Neural cell (in vitro differentiated cells): ENCODE data around the gene TMEM132C. TPM values are rescaled to one million over a fixed set of nuclear protein-coding genes. Genes with fewer than 3 reads are reported as not detected.

Experiments
- H2AFZ ChIP-seq: fragments of 200-600, 300-800 bp; sonication (generic), shearing (Covaris generic); 2 replicates; pipeline ENCODE4 v1.6.0; 2014; ENCODE audit warnings: low read depth, mild to moderate bottlenecking, antibody characterized with exemption, low read length, moderate library complexity
- H3F3A ChIP-seq: fragments of 200-600 bp; shearing (Covaris generic); 2 replicates; pipeline ENCODE4 v1.6.1; 2016; ENCODE audit warnings: mild to moderate bottlenecking, moderate library complexity, mixed read lengths, antibody characterized with exemption, low read length; ENCODE audit not compliant: insufficient read depth, poor library complexity, severe bottlenecking
- H3K27ac ChIP-seq: fragments of 200-600, 300-800 bp; sonication (generic), shearing (Covaris generic); 2 replicates; pipeline ENCODE4 v1.5.1; 2014; ENCODE audit warnings: mild to moderate bottlenecking, low read length, moderate library complexity
- H3K27me3 ChIP-seq: fragments of 300-800, 200-600 bp; sonication (generic), shearing (Covaris generic); 2 replicates; pipeline ENCODE4 v1.6.0; 2014; ENCODE audit warnings: mild to moderate bottlenecking, low read depth, low read length, moderate library complexity; ENCODE audit not compliant: insufficient read depth
- H3K36me3 ChIP-seq: fragments of 300-800, 200-600 bp; sonication (generic), shearing (Covaris generic); 2 replicates; pipeline ENCODE4 v1.5.1; 2014; ENCODE audit warnings: mild to moderate bottlenecking, antibody characterized with exemption, low read length, moderate library complexity; ENCODE audit not compliant: insufficient read depth
- H3K4me2 ChIP-seq: fragments of 300-800, 200-600 bp; sonication (generic), shearing (Covaris generic); 2 replicates; pipeline ENCODE4 v1.6.0; 2014; ENCODE audit warnings: mild to moderate bottlenecking, low read length
- H3K4me3 ChIP-seq: fragments of 300-800, 200-600 bp; sonication (generic), shearing (Covaris generic); 2 replicates; pipeline ENCODE4 v1.5.1; 2014; ENCODE audit warnings: mild to moderate bottlenecking, low read length, moderate library complexity
- H3K79me2 ChIP-seq: fragments of 200-600 bp; shearing (Covaris generic); replicated peaks from 2 replicates; pipeline ENCODE4 v1.6.0; 2014; ENCODE audit warnings: mild to moderate bottlenecking, low read length, moderate library complexity; ENCODE audit not compliant: insufficient read depth
- H3K9ac ChIP-seq: fragments of 300-800, 200-600 bp; sonication (generic), shearing (Covaris generic); 2 replicates; pipeline ENCODE4 v1.6.1; 2016; ENCODE audit warnings: mild to moderate bottlenecking, low read length, mixed read lengths
- H3K9me2 ChIP-seq: fragments of 200-600 bp; shearing (Covaris generic); 2 replicates; pipeline ENCODE4 v1.6.1; 2016; ENCODE audit warnings: mild to moderate bottlenecking, low read length, mixed read lengths; ENCODE audit not compliant: insufficient read depth
- H3K9me3 ChIP-seq: fragments of 200-600, 300-800 bp; sonication (generic), shearing (Covaris generic); 2 replicates; pipeline ENCODE4 v1.6.1; 2016; ENCODE audit warnings: mild to moderate bottlenecking, mixed run types, low read length, moderate library complexity, mixed read lengths
- H4K20me1 ChIP-seq: fragments of 200-600 bp; shearing (Covaris generic); 2 replicates; pipeline ENCODE4 v1.6.1; 2016; ENCODE audit warnings: mild to moderate bottlenecking, mixed run types; ENCODE audit not compliant: insufficient read depth
- EP300 ChIP-seq: fragments of 450-650 bp; conservative IDR thresholded peaks from 2 replicates; pipeline ENCODE4 v1.6.1; 2014; ENCODE audit warnings: antibody characterized with exemption, mild to moderate bottlenecking, moderate library complexity; ENCODE audit not compliant: poor library complexity, severe bottlenecking
- EZH2 ChIP-seq: fragments of 200-600, 300-800 bp; shearing (Covaris generic), sonication (generic); IDR thresholded peaks from 2 replicates; pipeline ENCODE4 v1.6.1; 2014; ENCODE audit warnings: antibody characterized with exemption, low read length, borderline replicate concordance, mild to moderate bottlenecking; ENCODE audit not compliant: insufficient read depth, poor library complexity, severe bottlenecking
- MXI1 ChIP-seq: fragments of 450-650 bp; conservative IDR thresholded peaks from 2 replicates; pipeline ENCODE4 v1.6.1; 2014; ENCODE audit warnings: antibody characterized with exemption, mild to moderate bottlenecking; ENCODE audit not compliant: poor library complexity, severe bottlenecking
- POLR2AphosphoS5 ChIP-seq: IDR thresholded peaks from 2 replicates; pipeline ENCODE4 v1.6.1; 2012
- RAD21 ChIP-seq: fragments of 450-650 bp; conservative IDR thresholded peaks from 2 replicates; pipeline ENCODE4 v1.6.1; 2014; ENCODE audit warnings: antibody characterized with exemption, mild to moderate bottlenecking, moderate library complexity
- SMC3 ChIP-seq: fragments of 450-650 bp; conservative IDR thresholded peaks from 2 replicates; pipeline ENCODE4 v1.6.1; 2014; ENCODE audit warnings: antibody characterized with exemption, mild to moderate bottlenecking, moderate library complexity; ENCODE audit not compliant: poor library complexity
- TAF1 ChIP-seq: IDR thresholded peaks from 2 replicates; pipeline ENCODE4 v1.6.1; 2012; ENCODE audit warnings: low read depth
- polyA plus RNA-seq: library from polyadenylated mRNA; depleted of rRNA; stranded (reverse); fragments of >200 nt; gene quantifications from 2 replicates; pipeline ENCODE4 v1.2.3, GENCODE V29; 2014
- TF ChIP-seq, protein P1 (sequence below): fragments of 450-650 bp; IDR thresholded peaks from 2 replicates; pipeline ENCODE4 v1.5.1; 2014; ENCODE audit warnings: antibody characterized with exemption, mild to moderate bottlenecking, moderate library complexity; ENCODE audit not compliant: poor library complexity, severe bottlenecking
- TF ChIP-seq, protein P2 (sequence below): IDR thresholded peaks from 2 replicates; pipeline ENCODE4 v1.6.1; 2012; ENCODE audit warnings: borderline replicate concordance

TMEM132C gene
- polyA plus RNA-seq, 1 donor from 2014 or later, result 0.06 TPM

DNA sequence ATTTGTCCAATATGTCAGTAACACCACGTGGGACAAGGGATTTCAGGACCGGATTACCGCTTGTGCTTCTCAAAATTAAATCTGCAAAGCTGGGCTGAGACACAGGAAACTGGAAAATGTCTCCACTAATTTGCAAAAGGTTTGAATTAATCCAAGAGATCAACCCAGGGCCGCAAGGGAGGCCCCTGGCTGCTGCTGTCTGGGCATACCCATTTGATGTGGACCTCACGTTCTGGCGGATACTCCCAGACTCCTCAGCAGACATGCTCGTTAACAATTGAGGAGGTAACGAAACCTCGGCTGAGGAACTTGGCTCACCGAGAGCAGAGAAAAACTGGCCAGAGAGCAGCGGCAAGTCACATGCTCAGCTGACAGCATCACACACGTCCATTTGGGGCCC lies 376.2 kb downstream of the TMEM132C start:
- Histone ChIP-seq H3K4me3 (no peak overlapping the region), H4K20me1 (no peaks in the 10 kb centered on the region), H3F3A (no peaks in the 10 kb centered on the region), H3K27me3 (no peaks in the 10 kb centered on the region), H3K9ac (no peak overlapping the region), H3K36me3 (no peaks in the 10 kb centered on the region), H3K4me2 (no peak overlapping the region), H3K79me2 (no peaks in the 10 kb centered on the region), H2AFZ (no peak overlapping the region), H3K9me3 (no peaks in the 10 kb centered on the region), H3K9me2 (no peaks in the 10 kb centered on the region), H3K27ac (no peak overlapping the region)
- TF ChIP-seq RAD21, result no peak

DNA sequence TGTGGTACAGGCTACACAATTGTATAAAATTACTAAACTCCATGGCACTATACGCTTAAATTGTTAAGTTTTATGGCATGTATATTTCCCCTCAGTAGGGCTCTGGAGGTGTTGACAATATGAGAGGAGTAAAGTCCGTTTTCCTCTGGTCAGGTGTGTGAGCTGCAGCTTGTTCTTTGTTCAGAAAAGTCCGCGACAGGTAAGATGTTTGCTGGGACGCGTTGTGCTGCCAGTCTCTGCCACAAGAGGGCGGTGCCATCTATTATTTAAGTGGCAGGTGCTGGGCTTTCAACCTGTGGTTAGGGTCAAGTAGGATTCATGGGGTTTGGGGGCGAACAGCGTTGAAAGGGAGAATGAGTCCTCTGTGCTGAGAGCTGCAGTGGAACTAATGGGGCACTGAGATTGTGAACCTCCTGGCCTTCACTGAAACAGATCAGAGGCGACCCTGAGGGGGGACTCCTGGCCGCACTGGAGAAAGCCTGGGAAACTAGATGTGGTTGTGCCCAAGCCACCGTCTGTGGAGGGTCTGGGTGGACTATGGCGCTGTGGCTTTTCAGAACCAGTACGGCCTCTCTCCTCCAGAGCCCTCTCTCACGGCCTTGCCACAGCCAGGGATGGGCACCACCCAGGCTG lies 377.8 kb downstream of the TMEM132C start:
- H3K4me2 ChIP-seq, result no peak overlapping the region

DNA sequence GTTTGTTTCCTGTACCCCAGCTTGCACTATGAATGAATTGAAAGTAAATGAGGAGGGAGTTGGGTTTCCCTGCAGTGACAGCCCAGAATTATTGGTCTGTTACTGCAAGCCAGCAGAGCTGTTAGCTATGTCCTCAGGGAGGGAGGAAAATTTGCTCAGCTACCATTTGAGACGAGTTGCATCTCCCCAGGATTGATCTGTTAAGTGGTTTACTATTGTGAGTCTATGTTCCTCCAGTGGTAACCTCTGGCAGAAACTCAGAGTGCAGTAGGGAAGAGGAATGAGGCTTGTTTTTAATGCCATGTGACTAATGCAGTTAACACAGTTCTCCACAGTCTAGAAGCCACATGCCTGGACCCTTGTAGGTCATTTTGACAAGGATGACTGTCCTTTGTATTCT lies 382.9 kb downstream of the TMEM132C start:
- Histone ChIP-seq H3F3A (no peaks in the 10 kb centered on the region), H2AFZ (no peak overlapping the region), H3K27ac (no peak overlapping the region), H4K20me1 (no peaks in the 10 kb centered on the region), H3K36me3 (no peaks in the 10 kb centered on the region), H3K4me2 (no peak overlapping the region), H3K4me3 (no peak overlapping the region), H3K9me2 (no peaks in the 10 kb centered on the region), H3K27me3 (no peaks in the 10 kb centered on the region), H3K9me3 (no peaks in the 10 kb centered on the region), H3K79me2 (no peaks in the 10 kb centered on the region), H3K9ac (no peak overlapping the region)
- no peak for TF ChIP-seq RAD21
- TF ChIP-seq POLR2AphosphoS5, result peak; percentile 18

More for the DNA sequence above, 377.8 kb downstream of the TMEM132C start:
- H2AFZ ChIP-seq, result no peak overlapping the region
- no peaks in the 10 kb centered on the region for H3K9me3 ChIP-seq
- H3K9me2 ChIP-seq, result no peaks in the 10 kb centered on the region
- H3K36me3 ChIP-seq, result no peaks in the 10 kb centered on the region
- TF ChIP-seq RAD21 (peak; percentile 69), MXI1 (no peak), SMC3 (peak; percentile 69)
- TF ChIP-seq, protein P1, sequence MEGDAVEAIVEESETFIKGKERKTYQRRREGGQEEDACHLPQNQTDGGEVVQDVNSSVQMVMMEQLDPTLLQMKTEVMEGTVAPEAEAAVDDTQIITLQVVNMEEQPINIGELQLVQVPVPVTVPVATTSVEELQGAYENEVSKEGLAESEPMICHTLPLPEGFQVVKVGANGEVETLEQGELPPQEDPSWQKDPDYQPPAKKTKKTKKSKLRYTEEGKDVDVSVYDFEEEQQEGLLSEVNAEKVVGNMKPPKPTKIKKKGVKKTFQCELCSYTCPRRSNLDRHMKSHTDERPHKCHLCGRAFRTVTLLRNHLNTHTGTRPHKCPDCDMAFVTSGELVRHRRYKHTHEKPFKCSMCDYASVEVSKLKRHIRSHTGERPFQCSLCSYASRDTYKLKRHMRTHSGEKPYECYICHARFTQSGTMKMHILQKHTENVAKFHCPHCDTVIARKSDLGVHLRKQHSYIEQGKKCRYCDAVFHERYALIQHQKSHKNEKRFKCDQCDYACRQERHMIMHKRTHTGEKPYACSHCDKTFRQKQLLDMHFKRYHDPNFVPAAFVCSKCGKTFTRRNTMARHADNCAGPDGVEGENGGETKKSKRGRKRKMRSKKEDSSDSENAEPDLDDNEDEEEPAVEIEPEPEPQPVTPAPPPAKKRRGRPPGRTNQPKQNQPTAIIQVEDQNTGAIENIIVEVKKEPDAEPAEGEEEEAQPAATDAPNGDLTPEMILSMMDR, result peak; percentile 70
- H3K9ac ChIP-seq, result no peak overlapping the region
- H3K27me3 ChIP-seq, result no peaks in the 10 kb centered on the region
- H3K79me2 ChIP-seq, result no peaks in the 10 kb centered on the region
- H3F3A ChIP-seq, result no peaks in the 10 kb centered on the region
- H3K27ac ChIP-seq, result no peak overlapping the region
- no peak overlapping the region for H3K4me3 ChIP-seq
- no peaks in the 10 kb centered on the region for H4K20me1 ChIP-seq

DNA sequence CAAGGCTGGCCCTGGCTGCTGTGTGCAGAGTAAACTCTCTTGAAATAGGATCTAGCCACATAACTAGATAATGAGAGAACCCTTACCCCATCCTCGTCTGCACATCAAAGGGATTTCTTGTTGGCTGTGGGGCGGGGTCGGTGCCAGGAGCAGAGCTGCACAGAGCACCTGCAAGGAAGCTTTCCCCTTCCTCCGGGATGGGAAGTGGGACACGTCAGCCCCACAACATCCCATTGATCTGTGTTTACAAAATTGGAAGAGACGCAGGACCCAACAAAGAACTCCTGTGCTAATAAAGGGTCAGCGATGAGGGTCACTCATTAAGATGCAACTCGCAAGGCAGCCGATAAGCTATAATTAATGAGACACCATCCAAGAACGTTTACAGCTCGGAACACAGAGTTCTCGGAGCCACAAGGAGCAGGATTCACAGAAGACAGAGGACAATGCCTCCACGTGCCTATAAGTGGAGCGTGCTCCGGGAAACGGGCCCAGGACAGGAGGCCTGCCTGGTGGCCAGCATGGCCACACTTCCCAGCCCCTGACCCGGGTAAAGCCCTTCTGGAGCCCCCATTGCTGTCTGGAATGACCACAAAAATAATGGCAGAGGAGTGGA lies 385.3 kb downstream of the TMEM132C start:
- no peaks in the 10 kb centered on the region for H3F3A ChIP-seq
- no peak overlapping the region for H3K4me2 ChIP-seq
- no peaks in the 10 kb centered on the region for H3K27me3 ChIP-seq
- H3K79me2 ChIP-seq, result no peaks in the 10 kb centered on the region
- H4K20me1 ChIP-seq, result no peaks in the 10 kb centered on the region
- no peak overlapping the region for H2AFZ ChIP-seq
- H3K9me2 ChIP-seq, result no peaks in the 10 kb centered on the region
- H3K27ac ChIP-seq, result no peak overlapping the region
- H3K9me3 ChIP-seq, result no peaks in the 10 kb centered on the region
- H3K9ac ChIP-seq, result no peak overlapping the region
- H3K36me3 ChIP-seq, result no peaks in the 10 kb centered on the region
- TF ChIP-seq MXI1 (no peak), RAD21 (no peak), SMC3 (no peak), EZH2 (no peak), EP300 (no peak), TAF1 (no peak), POLR2AphosphoS5 (no peak)
- TF ChIP-seq, protein P2, sequence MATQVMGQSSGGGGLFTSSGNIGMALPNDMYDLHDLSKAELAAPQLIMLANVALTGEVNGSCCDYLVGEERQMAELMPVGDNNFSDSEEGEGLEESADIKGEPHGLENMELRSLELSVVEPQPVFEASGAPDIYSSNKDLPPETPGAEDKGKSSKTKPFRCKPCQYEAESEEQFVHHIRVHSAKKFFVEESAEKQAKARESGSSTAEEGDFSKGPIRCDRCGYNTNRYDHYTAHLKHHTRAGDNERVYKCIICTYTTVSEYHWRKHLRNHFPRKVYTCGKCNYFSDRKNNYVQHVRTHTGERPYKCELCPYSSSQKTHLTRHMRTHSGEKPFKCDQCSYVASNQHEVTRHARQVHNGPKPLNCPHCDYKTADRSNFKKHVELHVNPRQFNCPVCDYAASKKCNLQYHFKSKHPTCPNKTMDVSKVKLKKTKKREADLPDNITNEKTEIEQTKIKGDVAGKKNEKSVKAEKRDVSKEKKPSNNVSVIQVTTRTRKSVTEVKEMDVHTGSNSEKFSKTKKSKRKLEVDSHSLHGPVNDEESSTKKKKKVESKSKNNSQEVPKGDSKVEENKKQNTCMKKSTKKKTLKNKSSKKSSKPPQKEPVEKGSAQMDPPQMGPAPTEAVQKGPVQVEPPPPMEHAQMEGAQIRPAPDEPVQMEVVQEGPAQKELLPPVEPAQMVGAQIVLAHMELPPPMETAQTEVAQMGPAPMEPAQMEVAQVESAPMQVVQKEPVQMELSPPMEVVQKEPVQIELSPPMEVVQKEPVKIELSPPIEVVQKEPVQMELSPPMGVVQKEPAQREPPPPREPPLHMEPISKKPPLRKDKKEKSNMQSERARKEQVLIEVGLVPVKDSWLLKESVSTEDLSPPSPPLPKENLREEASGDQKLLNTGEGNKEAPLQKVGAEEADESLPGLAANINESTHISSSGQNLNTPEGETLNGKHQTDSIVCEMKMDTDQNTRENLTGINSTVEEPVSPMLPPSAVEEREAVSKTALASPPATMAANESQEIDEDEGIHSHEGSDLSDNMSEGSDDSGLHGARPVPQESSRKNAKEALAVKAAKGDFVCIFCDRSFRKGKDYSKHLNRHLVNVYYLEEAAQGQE, result no peak
- TF ChIP-seq, protein P1, result no peak
- H3K4me3 ChIP-seq, result no peak overlapping the region
